NCI-H146 (cell line): ENCODE results near the gene RILPL1.

Experiments used
- DNase-seq: peaks from one replicate; lab custom pipeline; 2025; lab: John Stamatoyannopoulos, UW

Gene RILPL1

DNA sequence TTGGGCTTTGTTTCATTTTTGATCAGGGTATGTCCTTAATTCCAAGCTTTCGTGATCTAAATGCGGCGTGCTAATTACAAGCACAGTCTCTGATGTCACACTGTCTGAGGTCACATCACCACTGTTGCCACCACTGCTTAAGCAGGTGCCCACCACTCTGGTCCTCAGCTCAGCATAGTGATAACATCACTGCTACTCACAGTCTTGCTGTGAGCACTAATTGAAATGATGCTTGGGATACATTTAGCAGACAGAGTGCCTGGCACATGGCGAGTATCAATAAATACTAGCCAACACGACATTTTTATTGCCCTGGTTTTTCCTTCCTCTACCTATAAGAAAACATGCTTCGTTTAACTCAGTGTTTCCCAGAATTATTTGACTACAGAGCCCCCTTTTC, 104.9 kb downstream of the RILPL1 start:
- no peak for DNase-seq

DNA sequence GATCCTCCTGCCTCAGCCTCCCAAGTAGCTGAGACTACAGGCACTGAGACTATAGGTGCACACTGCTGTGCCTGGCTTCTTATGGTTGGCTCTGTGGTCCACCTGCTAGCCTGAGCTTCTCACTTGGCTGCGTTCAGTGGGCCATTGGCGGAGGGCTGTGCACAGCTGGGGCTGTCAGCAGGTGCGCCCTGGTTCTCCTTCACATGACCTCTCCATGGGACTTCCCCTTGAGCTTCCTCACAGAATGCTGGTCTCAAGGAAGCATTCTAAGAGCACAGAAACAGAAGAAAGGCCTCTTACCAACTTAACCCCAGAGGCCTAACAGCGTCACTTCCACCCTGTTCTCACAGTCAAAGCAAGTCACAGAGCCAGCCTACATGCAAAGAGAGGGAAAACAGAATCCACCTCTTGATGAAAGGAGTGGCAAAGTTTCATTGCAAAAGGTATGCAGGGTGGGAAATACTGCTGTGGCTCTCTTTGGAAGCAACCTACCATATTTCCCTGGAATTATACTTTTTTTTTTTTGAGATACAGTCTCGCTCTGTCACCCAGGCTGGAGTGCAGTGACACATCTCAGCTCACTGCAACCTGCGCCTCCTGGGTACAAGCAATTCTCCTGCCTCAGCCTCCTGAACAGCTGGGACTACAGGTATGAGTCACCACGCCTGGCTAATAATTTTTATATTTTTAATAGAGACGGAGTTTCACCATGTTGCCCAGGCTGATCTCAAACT, 106.3 kb downstream of the RILPL1 start:
- DNase-seq, result no peak

DNA sequence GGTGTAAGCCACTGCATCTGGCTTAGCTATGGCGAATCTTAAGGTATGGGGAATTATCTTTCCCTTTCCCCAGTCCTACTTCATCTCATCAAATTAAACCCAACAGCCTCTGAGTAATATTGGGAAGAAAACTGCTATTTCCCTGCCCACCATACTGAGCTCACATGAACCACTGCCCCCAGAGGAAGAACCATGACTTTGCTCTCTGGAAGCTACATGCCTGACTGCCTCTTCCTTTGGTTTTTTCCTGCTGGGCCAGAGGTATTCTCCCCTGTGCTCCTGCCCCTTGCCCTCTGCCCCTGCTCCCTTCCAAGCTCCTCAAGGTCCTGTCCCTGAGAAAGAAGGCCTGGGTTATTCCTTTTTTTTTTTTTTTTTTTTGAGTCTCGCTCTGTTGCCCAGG, 112.2 kb downstream of the RILPL1 start:
- DNase-seq, result no peak
